ENCODE data around the gene ZNF57. TPM values are rescaled to one million over a fixed set of nuclear protein-coding genes. Genes with fewer than 3 reads are reported as not detected.
"Not testable (repeated sequence)": the region's sequence is repeated elsewhere in the genome, so short reads cannot be mapped to it uniquely, and the experiment has no call there.

Gene ZNF57
- total RNA-seq, 2 experiments from 2014 or later = 4.7 to 5.7 TPM

GRCh38 chr19:2950286-2951124, 49.8 kb downstream of the ZNF57 start:
- ATAC-seq (ENCODE audit: low read depth) (peak; percentile 98), DNase-seq (peak; percentile 99)
- peak overlapping the region; percentile 91 for H3K4me3 Mint-ChIP-seq
- POLR2A ChIA-PET = interaction anchor here (0.6 to 1.7 kb wide), 14 partner anchors 27 to 632 kb away, joined by 3 to 14 read pairs (median 4); partner anchors contain the start of genes TLE5, TLE6 and ZNF57
- H3K36me3 Mint-ChIP-seq = peaks cover 3% of the 10 kb centered on the region
- peak overlapping the region; percentile 93 for H3K27ac Mint-ChIP-seq
- peaks cover 3% of the 10 kb centered on the region for H3K27me3 Mint-ChIP-seq
- H3K9me3 Mint-ChIP-seq = no peaks in the 10 kb centered on the region
- peaks cover 24% of the 10 kb centered on the region for H3K4me1 Mint-ChIP-seq

DNA sequence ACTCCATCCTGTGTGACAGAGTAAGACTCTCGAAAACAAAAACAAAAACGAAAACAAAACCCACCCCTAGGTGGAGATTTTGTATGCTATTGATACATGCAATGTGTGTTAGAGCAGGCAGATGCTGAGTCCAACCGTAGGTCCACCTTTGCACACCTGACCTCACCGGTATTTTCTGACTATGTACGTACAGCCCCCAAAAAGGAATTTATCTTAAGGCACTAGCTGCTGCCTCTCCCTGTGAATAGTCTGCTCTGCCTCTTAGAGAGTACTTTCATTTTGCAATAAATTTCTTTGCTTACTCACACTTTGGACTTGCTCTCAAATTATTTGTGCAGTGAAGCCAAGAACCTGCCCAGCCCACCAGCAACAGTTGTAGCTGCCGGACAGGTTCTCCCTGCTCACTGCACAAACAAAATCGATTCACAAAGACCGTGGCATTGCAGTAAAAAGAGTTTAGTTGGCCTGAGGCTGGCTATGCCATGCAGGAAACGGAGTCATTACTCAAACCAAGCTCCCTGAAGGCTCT, 52.3 kb downstream of the ZNF57 start:
- Mint-ChIP-seq H3K27me3 (peaks cover 4% of the 10 kb centered on the region), H3K4me1 (peaks cover 14% of the 10 kb centered on the region), H3K4me3 (no peak overlapping the region), H3K27ac (no peak overlapping the region), H3K36me3 (peaks cover 3% of the 10 kb centered on the region), H3K9me3 (no peaks in the 10 kb centered on the region)
- DNase-seq (no peak), ATAC-seq (ENCODE audit: low read depth) (no peak)
- POLR2A ChIA-PET = no interaction called here

DNA sequence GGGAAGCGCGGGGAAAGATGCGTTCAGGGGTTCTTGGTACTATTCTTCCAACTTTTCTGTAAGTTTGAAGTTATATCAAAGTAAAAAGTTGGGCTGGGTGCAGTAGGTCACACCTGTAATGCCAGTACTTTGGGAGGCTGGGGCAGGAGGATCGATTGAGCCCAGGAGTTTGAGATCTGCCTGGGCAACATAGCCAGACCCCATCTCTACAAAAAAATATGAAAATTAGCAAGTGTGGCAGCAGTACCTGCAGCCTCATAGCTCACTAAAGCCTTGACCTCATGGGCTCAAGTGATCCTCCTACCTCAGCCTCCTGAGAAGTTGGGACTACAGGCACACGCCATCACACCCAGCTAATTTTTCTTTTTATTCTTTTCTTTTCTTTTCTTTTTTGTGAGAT, 56.4 kb downstream of the ZNF57 start:
- DNase-seq = no peak
- Mint-ChIP-seq H3K27me3 (peaks cover 4% of the 10 kb centered on the region), H3K27ac (no peak overlapping the region), H3K9me3 (no peaks in the 10 kb centered on the region), H3K4me1 (peaks cover 5% of the 10 kb centered on the region), H3K4me3 (no peak overlapping the region), H3K36me3 (no peaks in the 10 kb centered on the region)
- POLR2A ChIA-PET = no interaction called here
- ATAC-seq (ENCODE audit: low read depth) = no peak

GRCh38 chr19:2960120-2960519, 59.4 kb downstream of the ZNF57 start:
- H3K36me3 Mint-ChIP-seq = no peaks in the 10 kb centered on the region
- POLR2A ChIA-PET = no interaction called here
- no peak for ATAC-seq (ENCODE audit: low read depth)
- no peaks in the 10 kb centered on the region for H3K9me3 Mint-ChIP-seq
- H3K27ac Mint-ChIP-seq = no peak overlapping the region
- H3K4me3 Mint-ChIP-seq = no peak overlapping the region
- peaks cover 2% of the 10 kb centered on the region for H3K27me3 Mint-ChIP-seq
- DNase-seq = no peak
- peaks cover 6% of the 10 kb centered on the region for H3K4me1 Mint-ChIP-seq

DNA sequence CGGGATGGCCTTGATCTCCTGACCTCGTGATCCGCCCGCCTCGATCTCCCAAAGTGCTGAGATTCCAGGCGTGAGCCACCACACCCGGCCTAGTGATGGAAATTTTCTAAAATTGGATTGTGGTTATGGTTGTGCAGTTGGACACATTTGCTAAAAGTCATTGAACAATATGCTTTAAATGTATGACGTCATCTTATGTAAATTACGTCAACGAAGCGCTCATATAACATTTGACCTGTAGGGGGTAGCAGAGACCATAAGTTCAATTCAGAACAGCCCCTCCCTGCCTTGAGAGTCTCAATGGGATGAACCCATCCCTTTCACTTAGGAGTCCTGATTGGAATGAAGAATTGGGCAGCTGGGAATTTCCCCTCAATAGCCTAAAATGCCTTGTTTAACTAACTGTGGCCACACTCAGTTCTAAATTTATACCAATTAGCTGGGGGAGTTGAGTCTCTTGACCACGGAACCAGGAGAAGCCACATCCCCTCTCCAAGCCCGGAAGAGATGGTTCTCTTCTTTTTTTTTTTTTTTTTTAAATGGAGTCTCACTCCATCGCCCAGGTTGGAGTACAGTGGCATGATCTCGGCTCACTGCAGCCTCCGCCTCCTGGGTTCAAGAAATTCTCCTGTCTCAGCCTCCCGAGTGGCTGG, 61.4 kb downstream of the ZNF57 start:
- peak; percentile 33 for ATAC-seq (ENCODE audit: low read depth)
- H3K4me3 Mint-ChIP-seq = peak overlapping the region; percentile 22

DNA sequence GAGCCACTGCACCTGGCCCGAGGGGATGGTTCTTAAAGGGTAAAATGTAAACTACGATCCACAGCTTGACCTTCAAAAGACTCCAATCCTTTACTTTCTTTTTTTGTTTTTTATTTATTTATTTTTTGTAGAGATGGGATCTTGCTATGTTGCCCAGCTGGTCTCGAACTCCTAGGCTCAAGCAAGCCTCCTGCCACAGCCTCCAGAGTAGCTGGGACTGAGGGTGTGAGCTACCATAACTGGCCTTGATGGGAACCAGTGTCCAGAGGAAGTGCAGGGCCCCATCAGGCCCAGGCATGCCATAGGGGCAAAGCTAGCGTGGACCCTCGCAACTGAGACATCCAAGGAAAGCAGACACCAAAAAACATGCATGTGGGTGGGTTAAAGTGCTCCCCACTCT, 62.4 kb downstream of the ZNF57 start:
- Mint-ChIP-seq H3K4me1 (peaks cover 5% of the 10 kb centered on the region), H3K9me3 (no peaks in the 10 kb centered on the region), H3K27me3 (no peaks in the 10 kb centered on the region), H3K4me3 (no peak overlapping the region), H3K36me3 (no peaks in the 10 kb centered on the region), H3K27ac (no peak overlapping the region)
- ATAC-seq (ENCODE audit: low read depth) = no peak
- DNase-seq = no peak
- POLR2A ChIA-PET = interaction anchor here (0.7 to 1.8 kb wide), 3 partner anchors 65 to 171 kb away, joined by 4 to 5 read pairs (median 4); no protein-coding TSS in a partner anchor

More for the DNA sequence above, 61.4 kb downstream of the ZNF57 start:
- Mint-ChIP-seq H3K9me3 (no peaks in the 10 kb centered on the region), H3K4me1 (peaks cover 5% of the 10 kb centered on the region), H3K27me3 (no peaks in the 10 kb centered on the region), H3K36me3 (no peaks in the 10 kb centered on the region), H3K27ac (no peak overlapping the region)
- DNase-seq = no peak
- POLR2A ChIA-PET = interaction anchor here (1.8 kb wide), 1 partner anchor 141 kb away, joined by 5 read pairs; no protein-coding TSS in a partner anchor

- not testable (repeated sequence) for H3K4me1 Mint-ChIP-seq; ATAC-seq (ENCODE audit: low read depth); H3K36me3 Mint-ChIP-seq; H3K9me3 Mint-ChIP-seq; H3K27ac Mint-ChIP-seq; H3K27me3 Mint-ChIP-seq; DNase-seq; H3K4me3 Mint-ChIP-seq
- POLR2A ChIA-PET = interaction anchor here (0.6 to 1.8 kb wide), 3 partner anchors 64 to 253 kb away, joined by 3 to 5 read pairs (median 4); no protein-coding TSS in a partner anchor
These were observed 62.9 kb downstream of the ZNF57 start for GRCh38 chr19:2963631-2964030.

- H3K4me1 Mint-ChIP-seq = peaks cover 7% of the 10 kb centered on the region
- no peak for DNase-seq
- H3K36me3 Mint-ChIP-seq = no peaks in the 10 kb centered on the region
- no peak overlapping the region for H3K4me3 Mint-ChIP-seq
- ATAC-seq (ENCODE audit: low read depth) = no peak
- H3K27me3 Mint-ChIP-seq = peaks cover 3% of the 10 kb centered on the region
- H3K27ac Mint-ChIP-seq = no peak overlapping the region
- POLR2A ChIA-PET = interaction anchor here (0.6 to 0.9 kb wide), 3 partner anchors 144 to 317 kb away, joined by 3 to 7 read pairs (median 4); no protein-coding TSS in a partner anchor
- no peaks in the 10 kb centered on the region for H3K9me3 Mint-ChIP-seq
These were observed 64.1 kb downstream of the ZNF57 start for GRCh38 chr19:2964874-2965273.

- Mint-ChIP-seq H3K4me3 (no peak overlapping the region), H3K36me3 (no peaks in the 10 kb centered on the region), H3K27me3 (peaks cover 5% of the 10 kb centered on the region), H3K27ac (no peak overlapping the region), H3K4me1 (peaks cover 3% of the 10 kb centered on the region), H3K9me3 (no peaks in the 10 kb centered on the region)
- DNase-seq (no peak), ATAC-seq (ENCODE audit: low read depth) (no peak)
- POLR2A ChIA-PET = interaction anchor here (0.7 kb wide), 1 partner anchor 82 kb away, joined by 4 read pairs; no protein-coding TSS in a partner anchor
These were observed 67.2 kb downstream of the ZNF57 start for GRCh38 chr19:2967972-2968371.

Other genes starting within 250 kb of the ZNF57 start
- 1 to 10 TPM; 1.2 to 2.2 TPM for gene GNG7, start 198.2 kb upstream of the ZNF57 start, total RNA-seq
- not detected for gene DIRAS1, start 179.6 kb upstream of the ZNF57 start, total RNA-seq
- 10 to 100 TPM; 22.4 to 24.2 TPM for gene SLC39A3, start 160.9 kb upstream of the ZNF57 start, total RNA-seq
- 10 to 100 TPM; 39.6 to 42.6 TPM for gene SGTA, start 117.7 kb upstream of the ZNF57 start, total RNA-seq
- gene THOP1, start 115.4 kb upstream of the ZNF57 start, total RNA-seq = 10 to 100 TPM; 73.2 to 78.8 TPM
- 1 to 10 TPM; 3.6 to 5.0 TPM for gene ZNF554, start 81.1 kb upstream of the ZNF57 start, total RNA-seq
- gene ZNF555, start 59.5 kb upstream of the ZNF57 start, total RNA-seq = 1 to 10 TPM; 4.8 to 5.3 TPM
- gene ZNF556, start 33.6 kb upstream of the ZNF57 start, total RNA-seq = not detected
- gene ZNF77, start 44.0 kb downstream of the ZNF57 start, total RNA-seq = 1 to 10 TPM; 5.0 to 5.1 TPM
- 1 to 10 TPM; 4.4 to 5.4 TPM for gene TLE6, start 76.6 kb downstream of the ZNF57 start, total RNA-seq
- 1 to 10 TPM; 3.9 to 5.0 TPM for gene TLE2, start 128.4 kb downstream of the ZNF57 start, total RNA-seq
- gene TLE5, start 161.6 kb downstream of the ZNF57 start, total RNA-seq = 100 to 1,000 TPM; 697 to 718 TPM
- under 1 TPM; 0.44 to 0.71 TPM for gene GNA11, start 193.4 kb downstream of the ZNF57 start, total RNA-seq
- gene GNA15, start 235.1 kb downstream of the ZNF57 start, total RNA-seq = 10 to 100 TPM; 17.9 to 19.5 TPM

Data from activated naive CD8-positive, alpha-beta T cell treated with anti-CD3 and anti-CD28 coated beads, Interleukin-2, amount 10 ng/mL, durations not matched to agents 7 days and 5 days (primary cell).